HG03442 (cell line): ENCODE measurements around the gene IRF5.

Experiments used
- ATAC-seq: cut with Tn5 transposase; IDR thresholded peaks from one replicate; pipeline ENCODE4 v1.9.1; 2021; ENCODE audit warnings: mild to moderate bottlenecking, moderate library complexity; ENCODE audit not compliant: unreplicated experiment

The IRF5 gene

DNA sequence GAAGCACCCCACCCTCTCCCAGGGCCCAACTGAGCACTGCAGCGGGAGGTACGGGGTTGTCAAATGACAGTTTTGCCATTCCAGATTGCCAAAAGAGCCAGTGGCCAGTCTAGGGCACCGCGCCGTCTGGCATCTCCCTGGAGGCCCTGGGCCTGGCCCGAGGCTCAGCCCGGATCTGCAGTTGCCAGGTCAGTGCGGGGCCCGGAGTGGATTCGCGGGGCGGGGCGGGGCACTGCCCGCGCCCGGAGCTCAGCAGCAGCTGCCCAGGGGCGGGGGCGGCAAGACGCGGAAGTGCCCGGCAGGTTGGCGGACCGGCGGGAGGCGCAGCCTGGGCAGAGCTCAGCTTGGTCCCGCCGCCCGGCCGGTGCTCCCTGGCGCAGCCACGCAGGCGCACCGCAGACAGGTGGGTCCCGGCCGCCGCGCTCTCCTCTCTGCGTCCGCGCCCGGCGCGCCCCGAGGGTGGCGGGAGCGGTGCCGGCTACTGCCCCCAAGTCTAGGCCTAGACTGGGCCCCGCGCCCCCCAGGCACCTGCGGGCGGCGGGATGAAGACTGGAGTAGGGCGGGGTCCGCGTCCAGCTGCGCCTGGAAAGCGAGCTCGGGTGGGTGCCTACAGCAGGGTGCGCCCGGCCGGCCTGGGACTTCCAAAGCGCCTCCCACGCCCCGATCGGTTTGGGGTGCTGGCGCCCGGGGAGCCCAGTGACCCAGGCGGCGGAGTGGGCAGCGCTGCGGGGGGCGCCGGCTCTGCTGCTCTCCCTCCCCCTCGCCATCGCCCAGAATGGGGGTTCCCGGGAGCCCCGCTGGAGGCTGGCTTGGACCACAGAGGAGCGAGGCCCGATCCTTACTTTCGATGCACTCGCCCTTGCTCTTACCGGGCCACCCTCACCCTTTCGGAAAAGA lies at the start of gene IRF5:
Gene IRF5, plus strand, starts transcription at position 281 of the 897 bp plus-strand sequence. CDS start 4,155 bp downstream, outside the sequence.
- ATAC-seq: no peak

DNA sequence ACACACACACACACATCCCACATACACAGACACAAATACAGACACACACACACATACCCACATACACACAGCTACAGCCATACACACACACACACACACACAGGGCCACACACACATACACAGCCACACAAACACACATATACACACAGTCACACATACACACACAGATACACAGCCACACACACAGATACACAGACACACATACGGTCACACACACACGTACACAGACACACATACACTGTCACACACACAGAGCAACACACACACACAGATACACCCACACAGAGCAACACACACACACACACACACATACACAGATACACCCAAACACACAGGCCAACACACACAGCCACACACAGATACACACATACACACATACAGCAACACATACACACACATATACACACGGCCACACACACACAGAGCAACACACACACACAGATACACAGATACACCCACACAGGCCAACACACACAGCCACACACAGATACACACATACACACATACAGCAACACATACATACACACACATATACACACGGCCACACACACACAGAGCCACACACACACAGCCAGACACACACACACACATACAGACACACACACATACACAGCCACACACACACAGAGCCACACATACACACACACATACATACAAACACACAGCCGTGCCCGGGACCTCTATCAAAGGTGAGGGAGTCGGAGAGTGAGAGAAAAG lies 49.5 kb upstream of the IRF5 start:
- ATAC-seq: no peak

DNA sequence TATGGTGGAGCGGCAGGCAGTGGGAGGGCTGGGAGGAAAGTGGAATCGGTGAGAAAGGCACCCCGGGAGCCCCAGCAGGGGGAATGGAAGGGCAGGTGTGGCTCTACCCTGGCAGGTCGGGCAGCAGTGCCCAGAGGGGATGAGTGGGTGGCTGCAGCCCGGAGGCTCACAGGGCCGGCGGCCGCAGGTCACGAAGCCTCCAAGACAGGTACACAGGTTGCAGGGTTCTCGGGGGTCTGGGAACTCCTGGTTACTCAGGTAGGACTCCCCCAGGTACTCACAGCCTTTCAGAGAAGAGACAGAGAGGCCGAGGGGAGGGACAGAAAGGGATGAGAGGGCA lies 49.0 kb upstream of the IRF5 start:
- ATAC-seq: no peak

GRCh38 chr7:128889121-128889520 lies 48.6 kb upstream of the IRF5 start:
- no peak for ATAC-seq

GRCh38 chr7:128890306-128891109 lies 47.2 kb upstream of the IRF5 start:
- no peak for ATAC-seq

GRCh38 chr7:128891110-128891941 lies 46.4 kb upstream of the IRF5 start:
- no peak for ATAC-seq

DNA sequence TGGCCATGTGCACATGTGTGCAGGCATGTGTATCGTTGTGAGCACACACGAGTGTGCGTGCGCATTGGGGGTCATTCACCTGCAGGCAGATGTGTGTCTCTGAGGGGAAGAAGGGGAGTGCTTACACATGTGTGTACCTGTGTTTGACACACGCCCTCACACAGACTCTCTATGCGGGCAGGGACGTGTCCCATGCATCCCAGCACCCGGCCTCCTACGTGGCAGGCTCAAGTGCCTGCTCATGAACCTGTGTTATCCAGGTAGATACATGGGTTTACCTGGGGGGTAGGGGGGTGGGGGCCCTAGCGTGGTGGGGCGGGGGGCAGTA lies 45.8 kb upstream of the IRF5 start:
- ATAC-seq: no peak

DNA sequence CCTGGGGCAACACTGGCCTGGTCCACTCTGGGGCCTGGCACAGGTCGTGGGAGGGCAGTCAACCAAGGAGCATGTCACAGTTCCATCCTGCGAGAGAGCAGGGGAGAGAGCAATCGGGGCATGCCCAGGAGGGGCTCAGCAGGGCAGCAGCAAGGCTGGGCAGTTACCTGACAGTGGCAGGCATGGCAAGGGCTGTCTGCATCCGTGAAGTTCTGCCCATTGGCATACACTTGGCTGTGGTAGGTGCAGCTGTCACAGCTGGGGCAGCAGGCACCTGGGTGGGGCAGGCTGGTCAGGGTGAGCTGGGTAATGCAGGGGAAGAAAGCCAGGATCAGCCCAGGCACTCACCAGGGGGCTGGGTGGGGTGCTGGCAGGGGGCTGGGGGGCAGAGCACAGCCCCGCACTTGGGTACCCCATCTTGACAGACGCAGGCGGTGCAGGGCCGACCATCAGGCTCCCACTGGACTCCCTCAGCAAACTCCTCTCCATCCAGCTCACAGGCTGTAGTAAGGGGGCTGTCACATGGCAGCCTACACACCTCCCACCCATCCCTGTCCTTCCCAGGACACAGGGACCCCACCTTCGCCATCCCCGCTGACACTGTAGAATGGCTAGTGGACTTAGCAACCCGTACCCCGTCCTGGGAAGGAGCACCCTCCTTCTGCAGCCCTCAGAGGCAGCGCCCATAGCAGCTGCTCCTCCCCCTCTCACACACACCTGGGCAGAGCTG lies 45.0 kb upstream of the IRF5 start:
- ATAC-seq: no peak

DNA sequence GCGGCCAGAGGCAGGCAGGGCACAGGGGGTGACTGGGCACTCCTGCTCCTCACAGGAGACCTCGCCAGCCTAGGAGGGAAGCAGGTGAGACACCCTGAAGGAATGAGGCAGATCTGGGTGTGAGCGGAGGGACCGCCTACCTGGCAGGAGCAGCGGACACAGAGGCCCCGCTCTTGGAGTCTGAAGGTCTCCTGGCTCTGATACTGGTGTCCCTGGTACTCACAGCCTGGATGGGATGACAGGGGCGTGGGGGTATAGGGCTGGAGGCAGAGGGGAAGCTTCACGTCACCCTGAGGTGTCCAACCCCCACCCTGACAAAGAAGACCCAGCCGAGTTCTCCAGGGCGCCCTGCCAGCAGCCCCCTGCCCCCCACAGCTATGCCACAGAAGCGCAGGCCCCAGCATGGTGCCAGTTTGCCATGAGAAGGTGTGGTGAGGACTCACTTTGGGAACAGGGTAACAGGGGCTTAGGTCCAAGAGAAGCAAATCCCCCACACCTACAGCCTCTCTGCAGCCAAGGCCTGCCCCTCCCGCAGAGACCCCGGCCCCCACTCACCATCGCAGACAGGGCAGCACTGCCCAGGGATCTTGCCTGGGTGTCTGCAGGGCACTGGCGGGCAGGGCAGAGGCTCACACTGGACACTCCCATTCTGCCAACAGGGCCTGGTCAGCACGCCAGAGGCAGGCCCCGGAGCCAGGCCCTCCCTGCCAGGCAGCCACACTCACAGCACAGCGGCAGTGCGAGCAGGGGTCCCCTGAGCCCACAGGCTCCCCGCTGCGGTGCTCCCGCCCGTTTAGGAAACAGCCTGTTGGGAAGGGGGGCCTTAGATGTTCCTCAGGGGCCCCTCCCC lies 44.3 kb upstream of the IRF5 start:
- ATAC-seq: no peak

- ATAC-seq: no peak
Measured at GRCh38 chr7:128894101-128894440, 43.7 kb upstream of the IRF5 start.

- no peak for ATAC-seq
Measured at GRCh38 chr7:128895320-128895719, 42.4 kb upstream of the IRF5 start.

- ATAC-seq: no peak
Measured at GRCh38 chr7:128899392-128899791, 38.3 kb upstream of the IRF5 start.

DNA sequence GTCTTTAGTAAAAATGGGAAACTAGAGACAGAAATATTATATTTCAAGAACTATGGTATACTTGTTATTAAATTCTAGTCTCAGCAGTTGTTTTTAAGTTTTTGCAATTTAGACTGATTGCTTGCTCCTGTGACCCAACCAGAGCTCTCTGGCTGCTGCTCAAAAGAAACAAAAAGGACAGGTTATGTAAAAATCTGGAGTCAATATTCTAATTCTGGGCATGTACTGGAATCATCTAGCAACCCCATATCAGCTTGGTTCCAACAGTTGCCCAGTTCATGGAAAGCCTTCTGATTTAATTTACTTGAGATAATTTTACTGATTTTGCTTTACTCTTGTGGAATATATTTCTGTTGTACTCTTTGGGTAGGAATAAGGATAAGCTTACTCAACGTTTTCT lies 37.5 kb upstream of the IRF5 start:
- no peak for ATAC-seq

GRCh38 chr7:128902761-128903585 lies 34.8 kb upstream of the IRF5 start:
- no peak for ATAC-seq

- ATAC-seq: no peak
Measured at GRCh38 chr7:128903621-128904361, 33.9 kb upstream of the IRF5 start.

DNA sequence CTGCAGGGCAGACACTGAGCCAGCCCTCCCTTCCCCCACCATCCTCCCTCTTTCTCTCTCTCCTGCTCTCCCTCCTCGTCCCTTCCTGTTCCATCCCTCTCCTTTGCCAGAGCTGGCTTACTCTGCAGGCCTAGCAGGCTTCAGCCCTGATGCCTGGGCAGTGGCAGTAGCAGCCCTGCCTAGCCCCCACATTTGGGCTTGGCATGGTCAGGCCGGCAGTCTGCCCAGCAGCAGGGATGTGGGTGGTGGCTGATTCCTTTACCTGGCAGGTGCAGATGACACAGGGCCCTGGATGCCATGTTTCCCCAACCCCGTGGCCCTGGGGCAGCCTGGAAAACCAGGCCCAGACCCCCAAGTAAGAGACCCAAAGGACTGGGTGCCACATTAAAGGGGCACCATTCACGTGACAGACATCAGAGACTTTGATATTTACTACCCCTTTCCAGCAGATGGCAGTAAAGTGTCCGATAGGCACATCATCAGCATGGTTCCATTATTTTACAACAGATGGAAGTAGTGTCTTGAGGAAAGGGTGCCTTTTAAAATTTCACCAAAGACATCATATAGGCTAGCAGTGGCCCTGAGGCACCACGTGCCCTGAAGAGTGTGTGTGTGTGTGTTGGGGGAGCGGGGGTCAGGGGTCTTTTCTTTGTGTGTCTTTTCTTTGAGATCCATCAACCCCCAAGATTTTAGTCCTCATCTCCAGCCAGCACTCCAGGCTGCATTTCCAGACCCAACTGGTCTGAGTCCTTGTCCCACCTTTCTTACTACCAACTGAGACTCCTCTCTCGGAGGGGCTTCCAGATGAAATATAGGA lies 33.1 kb upstream of the IRF5 start:
- no peak for ATAC-seq
